ENCODE measurements around the gene MAGEA1.

The MAGEA1 gene

GRCh38 chrX:153181822-153182221 is 2.7 kb downstream of the MAGEA1 start:
- DNase-seq (ENCODE audit: low spot score), result no peak
- TF ChIP-seq CTCF (IDR thresholded peaks at IDR 0.05; ENCODE audit: extremely low read depth, missing control alignments), result no peak

- no peak for TF ChIP-seq CTCF (IDR thresholded peaks at IDR 0.05; ENCODE audit: extremely low read depth, missing control alignments)
- DNase-seq (ENCODE audit: low spot score), result no peak
These were observed 5.7 kb downstream of the MAGEA1 start for GRCh38 chrX:153184787-153185186.

GRCh38 chrX:153190381-153190780 is 11.3 kb downstream of the MAGEA1 start:
- TF ChIP-seq CTCF (IDR thresholded peaks at IDR 0.05; ENCODE audit: extremely low read depth, missing control alignments), result no peak
- DNase-seq (ENCODE audit: low spot score), result no peak

- no peak for DNase-seq (ENCODE audit: low spot score)
- no peak for TF ChIP-seq CTCF (IDR thresholded peaks at IDR 0.05; ENCODE audit: extremely low read depth, missing control alignments)
These were observed 21.4 kb downstream of the MAGEA1 start for GRCh38 chrX:153200462-153200861.

- DNase-seq (ENCODE audit: low spot score), result no peak
- TF ChIP-seq CTCF (IDR thresholded peaks at IDR 0.05; ENCODE audit: extremely low read depth, missing control alignments), result no peak
These were observed 27.5 kb downstream of the MAGEA1 start for GRCh38 chrX:153206425-153207046.

- no peak for DNase-seq (ENCODE audit: low spot score)
- no peak for TF ChIP-seq CTCF (IDR thresholded peaks at IDR 0.05; ENCODE audit: extremely low read depth, missing control alignments)
These were observed 30.3 kb downstream of the MAGEA1 start for GRCh38 chrX:153209347-153209746.

GRCh38 chrX:153214934-153215333 is 35.9 kb downstream of the MAGEA1 start:
- DNase-seq (ENCODE audit: low spot score), result no peak
- no peak for TF ChIP-seq CTCF (IDR thresholded peaks at IDR 0.05; ENCODE audit: extremely low read depth, missing control alignments)
